Right forelimb (tissue), 1 donor: ENCODE data around the gene PPP1R12B.
"Not testable (repeated sequence)": the region's sequence is repeated elsewhere in the genome, so short reads cannot be mapped to it uniquely, and the experiment has no call there.

ENCODE experiments used
- DNase-seq: peaks from one replicate; pipeline ENCODE4 v3.0.0-alpha.2; 2018

Gene PPP1R12B

DNA sequence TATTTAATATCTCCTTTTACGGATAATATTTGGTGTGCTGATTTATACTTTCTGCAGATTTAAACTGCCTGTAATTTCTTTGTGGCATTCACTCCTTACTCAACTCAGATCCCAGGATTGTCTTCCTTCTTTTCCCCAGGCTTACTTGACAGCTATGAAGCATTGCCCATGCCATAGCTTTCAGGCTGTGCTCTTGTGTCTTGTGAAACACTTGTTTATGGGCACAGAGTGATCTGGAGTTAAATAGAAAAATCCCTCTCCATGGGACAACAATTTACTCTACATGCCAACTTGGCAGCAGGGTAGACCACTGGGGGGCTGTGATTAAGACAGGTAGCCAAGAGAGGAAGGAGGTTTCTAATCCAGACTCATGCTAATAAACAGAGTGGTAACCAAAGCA is 57.4 kb downstream of the PPP1R12B start:
- no peak for DNase-seq

DNA sequence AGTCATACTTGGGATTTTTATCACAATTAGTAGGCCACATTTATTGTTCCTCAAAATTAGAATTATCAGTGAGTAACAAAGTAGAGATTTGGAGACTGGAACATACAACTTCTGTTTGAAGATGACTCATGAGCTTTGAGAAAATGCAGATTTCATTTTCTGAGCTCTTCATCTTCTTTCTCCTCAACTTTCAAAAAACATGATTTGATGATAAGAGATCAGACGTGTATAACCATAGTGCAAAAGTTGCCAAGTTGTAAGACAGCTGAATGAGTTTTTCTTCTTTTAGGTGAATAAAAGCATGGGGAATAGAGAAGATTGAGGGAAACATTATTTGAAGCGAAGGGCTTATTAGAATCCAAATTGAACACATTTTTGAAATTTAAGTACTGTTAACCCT is 58.4 kb downstream of the PPP1R12B start:
- not testable (repeated sequence) for DNase-seq

DNA sequence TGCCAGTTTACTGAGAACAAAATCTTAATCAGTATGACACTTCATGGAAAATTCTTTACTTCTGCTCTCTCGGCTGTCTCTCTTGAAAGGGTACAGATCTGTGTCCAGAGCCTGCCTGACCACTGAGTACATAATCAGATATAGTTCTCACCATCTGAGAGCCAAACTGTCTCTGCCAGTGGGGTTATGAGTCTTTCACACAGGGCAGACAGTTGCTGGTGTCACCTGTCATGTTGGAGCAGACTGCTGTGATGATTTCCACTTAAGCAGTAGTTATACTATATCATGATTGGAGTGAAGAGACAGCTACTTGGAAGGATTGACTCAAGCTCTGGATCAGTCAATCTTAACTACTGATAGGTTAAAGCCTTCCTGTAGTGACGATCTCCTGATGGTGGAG is 58.9 kb downstream of the PPP1R12B start:
- DNase-seq: not testable (repeated sequence)

DNA sequence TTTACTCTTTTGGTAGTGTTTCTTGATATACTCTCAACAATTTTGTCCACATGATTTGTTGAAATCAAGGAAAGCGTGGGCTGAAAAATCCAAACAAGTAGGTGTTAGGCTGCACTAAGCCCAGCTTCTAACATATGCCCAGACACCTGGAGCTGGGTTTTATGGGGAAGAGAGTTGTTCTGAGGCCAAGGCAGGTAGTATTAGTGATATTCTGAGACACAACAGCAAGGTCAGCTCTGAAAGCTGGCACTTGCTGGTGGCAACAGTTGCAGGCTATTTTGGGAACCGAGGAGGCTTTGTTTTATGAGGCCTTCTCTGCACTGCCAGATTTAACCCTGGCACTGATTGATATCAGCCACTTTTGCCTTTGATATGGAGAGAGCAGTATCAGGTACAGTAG is 61.8 kb downstream of the PPP1R12B start:
- DNase-seq: not testable (repeated sequence)

DNA sequence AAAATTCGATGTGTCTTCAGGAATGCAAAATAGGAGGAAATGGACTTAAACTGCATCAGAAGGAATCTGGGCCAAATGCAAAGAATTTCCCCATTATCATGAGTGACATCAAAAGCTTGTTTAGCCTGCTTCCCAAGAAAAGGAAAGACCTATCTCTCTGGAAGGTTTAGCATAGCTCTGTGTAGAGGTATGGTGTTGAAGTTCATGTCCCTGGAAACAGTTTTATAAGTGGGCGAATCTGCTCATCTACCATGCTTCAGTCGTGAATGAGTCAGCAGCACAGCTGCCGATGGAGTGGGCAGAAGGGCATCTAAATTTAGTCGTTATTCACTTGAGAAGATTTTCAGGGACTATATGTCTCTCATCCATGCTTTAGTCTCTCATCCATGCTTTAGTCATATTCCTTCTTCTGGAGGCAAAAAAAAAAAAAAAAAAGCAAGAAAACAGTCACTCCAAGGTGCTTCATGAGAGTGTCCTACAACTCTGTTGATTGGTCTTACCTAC is 62.4 kb downstream of the PPP1R12B start:
- not testable (repeated sequence) for DNase-seq

DNA sequence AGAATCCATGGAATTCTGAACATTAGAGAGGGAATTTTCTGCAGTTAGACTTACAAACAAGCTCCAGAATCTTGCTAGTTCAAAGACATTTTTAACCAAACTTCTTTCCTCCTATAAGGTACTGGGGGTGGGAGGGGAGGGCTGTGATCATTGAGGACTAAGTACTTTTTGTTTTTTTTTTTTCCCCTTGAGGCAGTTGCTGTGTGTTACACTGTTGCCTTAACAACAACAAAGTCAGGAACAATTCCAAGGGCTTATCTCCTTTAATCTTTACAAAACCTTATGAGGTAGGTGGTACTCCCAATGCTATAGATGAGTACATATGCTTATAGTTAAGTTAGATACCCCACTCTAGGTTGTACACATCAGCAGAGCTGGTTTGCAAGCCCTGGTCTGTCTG is 62.9 kb downstream of the PPP1R12B start:
- no peak for DNase-seq

DNA sequence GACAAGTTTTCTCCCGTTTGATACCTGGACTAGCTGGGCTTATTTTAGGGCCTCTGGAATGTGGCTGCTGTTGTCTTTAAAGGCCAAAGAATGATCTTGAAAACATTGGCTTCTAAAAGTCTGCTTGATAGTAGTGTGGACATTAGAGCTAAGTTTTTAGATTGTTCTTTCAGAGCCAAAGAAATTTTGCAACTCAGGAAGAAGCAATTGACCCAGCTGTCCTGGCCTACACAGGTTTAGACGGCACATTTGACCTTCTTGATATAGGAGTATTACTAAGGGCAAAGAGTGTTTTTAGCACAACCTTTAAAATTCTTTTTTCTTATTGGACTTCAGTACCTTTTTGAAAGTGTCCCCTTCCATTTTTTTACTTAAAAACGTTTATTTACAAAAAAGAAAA is 63.9 kb downstream of the PPP1R12B start:
- DNase-seq: not testable (repeated sequence)

DNA sequence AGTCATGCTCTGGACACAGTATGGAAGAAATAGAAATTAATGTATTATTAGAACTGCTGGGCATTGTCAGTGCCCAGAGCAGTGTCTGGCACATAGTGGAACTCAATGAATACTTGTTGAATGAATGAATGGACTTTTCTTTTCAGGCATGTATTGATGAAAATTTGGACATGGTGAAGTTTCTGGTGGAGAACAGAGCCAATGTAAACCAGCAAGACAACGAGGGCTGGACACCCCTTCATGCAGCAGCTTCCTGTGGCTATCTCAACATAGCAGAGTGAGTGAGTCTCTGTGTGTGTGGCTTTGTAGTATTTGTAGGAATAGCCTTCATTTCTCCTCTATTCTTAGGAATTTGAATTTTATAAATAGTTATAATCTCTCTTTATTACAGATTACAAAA is 68.1 kb downstream of the PPP1R12B start:
- DNase-seq: no peak

DNA sequence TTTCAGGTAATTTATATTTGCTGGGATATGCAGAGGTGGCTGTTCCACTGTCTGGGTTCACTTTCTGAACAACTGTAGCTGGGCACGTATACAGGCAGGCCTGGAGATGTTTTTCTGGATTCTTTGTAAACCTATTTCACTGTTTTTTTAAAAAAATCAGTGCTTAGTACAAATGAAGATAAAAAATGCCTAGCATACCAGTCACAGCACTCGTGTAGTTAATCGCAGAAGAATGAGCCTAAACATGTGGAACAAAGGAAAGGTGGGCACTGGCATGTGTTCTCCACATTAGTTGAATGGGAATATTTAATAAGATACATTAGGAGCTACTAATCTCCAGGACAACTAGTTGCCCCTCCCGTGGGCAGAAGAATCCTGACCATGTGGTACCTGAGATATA is 68.6 kb downstream of the PPP1R12B start:
- DNase-seq: not testable (repeated sequence)

DNA sequence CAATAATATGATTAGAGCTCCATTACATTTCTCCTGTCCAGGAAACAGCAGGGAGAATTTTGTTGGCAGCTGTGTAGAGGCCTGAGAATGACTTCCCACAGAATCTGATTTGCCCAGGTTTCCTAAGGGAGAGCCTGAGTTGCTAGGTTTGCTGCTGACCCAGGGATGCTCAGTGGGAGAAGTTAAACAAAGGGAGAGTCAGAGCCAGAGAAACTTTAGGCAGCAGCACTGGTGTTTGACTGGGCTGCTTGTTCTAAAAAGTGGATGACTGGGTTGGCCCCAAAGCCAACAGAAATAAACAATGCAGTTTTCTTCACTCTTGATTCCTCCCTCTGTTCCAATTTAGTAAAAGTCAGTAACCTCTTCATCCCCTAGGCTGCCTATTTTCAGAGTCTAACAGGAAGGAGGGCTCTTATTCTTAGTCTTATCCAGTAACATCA is 69.3 kb downstream of the PPP1R12B start:
- not testable (repeated sequence) for DNase-seq

DNA sequence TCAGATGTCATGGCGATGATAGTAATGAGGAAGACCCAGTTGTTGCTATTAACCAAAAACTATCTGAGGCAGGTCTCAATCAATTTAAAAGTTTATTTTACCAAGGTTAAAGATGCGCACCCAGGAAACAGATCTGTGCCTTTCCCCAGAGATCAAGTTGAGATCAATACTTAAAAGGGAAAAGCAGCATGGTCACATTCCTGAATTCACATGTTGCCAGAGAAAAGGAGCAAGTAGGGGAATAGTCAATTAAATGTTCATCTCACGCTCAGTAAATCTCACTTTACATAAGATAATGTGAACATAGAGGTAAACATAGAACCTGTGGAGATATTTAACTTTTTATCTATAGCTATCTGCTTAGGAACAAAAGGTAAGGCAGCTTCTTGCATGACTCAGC is 71.2 kb downstream of the PPP1R12B start:
- DNase-seq: not testable (repeated sequence)

DNA sequence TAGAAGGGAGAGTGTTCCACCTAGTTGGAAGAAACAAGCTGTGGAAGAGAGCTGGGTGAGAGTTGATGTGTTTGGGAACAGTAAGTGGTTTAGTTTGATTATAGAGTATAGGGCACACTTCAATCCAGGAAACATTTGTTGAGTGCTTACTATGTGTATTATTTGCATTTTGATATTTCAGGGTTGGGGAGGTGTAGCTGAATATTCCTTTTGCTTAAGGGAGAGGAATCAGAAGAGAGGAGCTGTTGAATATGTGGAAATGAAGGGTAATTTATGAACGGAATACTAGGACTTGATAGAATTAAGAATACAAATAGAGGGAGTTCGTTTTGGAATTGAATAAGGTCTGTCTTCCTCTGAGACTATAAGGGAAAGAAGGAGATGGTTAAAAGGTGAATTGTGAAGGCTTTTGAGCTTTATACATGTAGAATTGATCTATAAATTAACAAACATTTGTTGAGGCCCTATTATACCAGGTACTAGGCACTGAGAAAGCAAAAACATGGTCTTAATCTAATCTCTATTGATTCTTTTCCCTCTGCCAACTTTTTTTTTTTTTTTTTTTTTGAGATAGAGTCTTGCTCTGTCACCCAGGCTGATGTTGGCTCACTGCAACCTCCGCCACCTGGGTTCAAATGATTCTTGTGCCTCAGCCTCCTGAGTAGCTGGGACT is 72.1 kb downstream of the PPP1R12B start:
- not testable (repeated sequence) for DNase-seq

DNA sequence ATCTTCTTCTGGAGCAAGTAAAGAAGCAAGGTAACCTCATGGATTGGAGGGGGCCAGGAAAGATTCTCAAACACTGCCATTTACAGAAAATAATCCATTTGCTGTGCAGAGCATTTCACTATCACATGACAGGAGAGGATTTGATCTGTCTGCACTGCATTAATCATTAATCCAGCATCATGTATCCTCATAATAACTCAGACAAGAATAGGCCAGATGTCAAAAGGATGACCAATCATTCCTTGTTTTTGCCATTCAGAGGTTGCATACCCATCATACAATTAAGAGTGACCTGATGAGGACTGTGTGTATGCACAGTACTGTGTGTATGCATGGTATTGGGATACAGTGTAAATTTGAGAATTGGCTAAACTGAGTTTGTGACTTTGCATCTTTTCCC is 74.2 kb downstream of the PPP1R12B start:
- DNase-seq: not testable (repeated sequence)

DNA sequence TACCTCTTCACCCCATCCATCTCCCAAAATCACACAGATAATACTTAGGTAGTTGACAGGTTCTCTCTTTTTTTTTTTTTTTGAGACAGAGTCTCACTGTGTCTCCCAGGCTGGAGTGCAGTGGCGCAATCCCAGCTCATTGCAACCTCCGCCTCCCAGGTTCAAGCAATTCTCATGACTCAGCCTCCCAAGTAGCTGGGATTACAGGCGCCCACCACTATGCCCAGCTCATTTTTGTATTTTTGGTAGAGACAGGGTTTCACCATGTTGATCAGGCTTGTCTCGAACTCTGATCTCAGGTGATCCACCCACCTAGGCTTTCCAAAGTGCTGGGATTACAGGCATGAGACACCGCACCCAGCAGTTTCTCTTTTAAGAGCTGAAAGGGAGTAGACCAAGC is 75.8 kb downstream of the PPP1R12B start:
- not testable (repeated sequence) for DNase-seq

DNA sequence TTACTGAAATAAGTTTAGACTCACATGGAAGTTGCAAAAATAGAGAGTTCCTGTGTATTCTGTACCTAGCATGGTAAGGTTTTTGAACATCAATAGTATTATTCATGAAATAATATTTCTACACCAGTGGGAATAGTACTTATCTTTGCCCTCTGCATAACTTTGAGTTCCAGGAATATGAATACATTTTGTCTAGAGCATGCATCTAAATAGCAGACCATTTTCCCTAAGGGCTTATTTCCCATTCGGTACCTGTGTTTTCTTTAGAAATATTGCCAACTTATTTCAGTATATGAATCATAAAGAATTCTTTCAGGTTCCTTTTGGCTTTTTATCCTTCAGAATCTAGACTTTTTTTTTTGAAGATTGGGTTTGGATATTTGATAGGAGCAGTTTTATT is 81.6 kb downstream of the PPP1R12B start:
- not testable (repeated sequence) for DNase-seq

DNA sequence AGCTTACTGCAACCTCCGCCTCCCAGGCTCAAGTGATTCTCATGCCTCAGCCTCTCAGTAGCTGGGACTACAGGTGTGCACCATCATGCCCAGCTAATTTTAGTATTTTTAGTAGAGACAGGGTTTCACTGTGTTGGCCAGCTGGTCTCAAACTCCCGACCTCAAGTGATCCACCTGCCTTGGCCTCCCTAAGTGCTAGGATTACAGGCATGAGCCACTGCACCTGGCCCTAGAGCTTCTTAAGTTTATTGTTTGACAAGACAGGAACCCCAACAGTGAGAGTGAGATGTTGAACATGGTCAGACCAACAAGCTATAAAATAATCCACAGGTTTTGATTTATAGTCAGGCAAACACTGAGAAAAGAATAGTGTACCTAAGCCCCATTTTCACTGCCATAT is 83.8 kb downstream of the PPP1R12B start:
- DNase-seq: not testable (repeated sequence)

DNA sequence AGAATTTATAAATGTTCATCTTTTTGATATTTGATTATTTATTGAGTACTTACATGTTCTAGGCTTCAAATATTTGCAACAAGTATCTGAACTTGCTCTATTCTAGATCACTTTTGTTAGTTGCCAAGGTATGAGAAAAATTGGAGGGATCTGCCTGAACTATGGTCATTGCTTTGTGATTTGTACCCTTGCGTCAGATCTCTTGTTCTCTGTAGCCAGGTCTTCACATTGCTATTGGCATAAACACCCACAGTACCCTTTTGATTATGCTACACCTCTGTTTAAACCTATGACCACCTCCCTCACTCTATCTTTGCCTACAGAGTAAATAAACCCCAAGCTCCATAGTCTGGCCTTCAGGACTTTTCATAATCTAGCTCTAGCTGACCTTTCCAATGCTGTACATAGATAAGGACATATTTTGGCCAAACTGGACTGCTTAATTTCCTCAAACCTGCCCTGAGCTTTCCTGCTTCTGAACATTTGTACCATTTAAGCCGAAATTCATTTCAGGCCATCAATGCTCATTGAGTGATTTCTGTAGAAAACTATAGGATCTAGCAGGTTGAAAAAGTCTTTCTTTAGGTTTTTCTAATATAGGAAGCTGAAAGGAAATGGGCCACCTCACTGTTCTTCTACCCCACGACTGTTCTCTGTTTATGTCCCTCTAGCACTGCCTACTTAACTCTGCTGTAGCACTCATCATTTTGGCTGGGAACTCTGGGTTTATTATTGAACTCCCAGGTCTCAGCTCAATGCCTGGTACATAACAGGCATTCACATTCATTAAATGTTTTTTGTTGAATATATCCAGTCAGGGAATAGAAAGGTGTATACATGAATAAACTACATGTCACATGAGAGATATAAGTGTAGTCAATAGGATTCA is 84.9 kb downstream of the PPP1R12B start:
- DNase-seq: no peak

DNA sequence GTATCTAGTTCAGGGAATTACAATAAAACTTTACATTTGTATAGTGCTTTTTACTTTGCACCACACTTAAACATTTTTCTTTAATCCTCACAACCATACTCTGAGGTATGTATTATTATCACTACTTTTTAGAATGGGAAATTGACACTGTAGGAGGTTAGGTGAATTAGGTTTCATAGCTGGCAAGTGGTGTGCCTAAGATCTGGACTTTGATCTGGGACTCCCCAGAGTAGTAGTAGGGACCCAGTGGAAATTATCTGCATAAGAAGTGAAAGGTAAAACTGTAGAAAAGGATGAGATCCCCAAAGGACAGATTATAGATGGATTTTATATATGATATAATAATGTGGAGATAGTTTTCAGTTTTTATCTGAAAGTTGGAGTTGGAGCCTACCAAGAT is 85.6 kb downstream of the PPP1R12B start:
- no peak for DNase-seq

DNA sequence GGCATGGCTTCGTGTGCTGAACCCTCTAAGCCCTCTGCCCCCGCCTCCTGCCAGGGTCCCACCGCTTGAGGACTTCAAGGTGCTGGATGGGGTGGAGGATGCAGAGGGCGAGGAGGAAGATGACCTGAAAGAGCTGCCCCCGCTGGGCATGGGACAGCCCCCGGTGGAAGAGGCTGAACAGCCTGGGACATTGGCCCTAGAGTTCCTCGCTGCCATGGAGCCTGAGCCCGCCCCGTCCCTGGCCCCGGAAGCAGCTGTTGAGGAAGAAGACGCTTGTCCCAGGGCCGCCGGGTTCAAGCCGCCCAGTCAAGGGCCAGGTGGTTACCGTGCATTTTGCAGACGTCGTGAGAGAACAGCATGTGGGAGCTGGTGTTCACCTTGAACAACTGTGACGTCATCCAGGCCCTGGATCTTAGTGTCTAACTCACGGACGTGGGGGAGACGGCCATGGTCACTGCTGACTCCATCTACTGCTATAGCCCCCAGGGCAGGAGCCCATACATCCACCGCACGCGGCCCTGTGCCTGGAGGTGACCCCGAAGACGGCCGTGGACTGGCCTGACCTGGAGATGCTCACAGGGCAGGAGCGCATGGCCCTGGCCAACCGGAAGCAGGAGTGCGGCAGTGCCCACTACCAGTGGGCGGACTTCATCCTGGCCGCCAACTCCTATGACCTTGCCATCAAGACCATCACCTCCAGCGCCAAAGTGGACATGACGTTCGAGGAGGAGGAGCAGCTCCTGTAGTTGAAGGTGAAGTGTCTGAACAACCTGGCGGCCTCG is 90.1 kb downstream of the PPP1R12B start:
- DNase-seq: no peak

DNA sequence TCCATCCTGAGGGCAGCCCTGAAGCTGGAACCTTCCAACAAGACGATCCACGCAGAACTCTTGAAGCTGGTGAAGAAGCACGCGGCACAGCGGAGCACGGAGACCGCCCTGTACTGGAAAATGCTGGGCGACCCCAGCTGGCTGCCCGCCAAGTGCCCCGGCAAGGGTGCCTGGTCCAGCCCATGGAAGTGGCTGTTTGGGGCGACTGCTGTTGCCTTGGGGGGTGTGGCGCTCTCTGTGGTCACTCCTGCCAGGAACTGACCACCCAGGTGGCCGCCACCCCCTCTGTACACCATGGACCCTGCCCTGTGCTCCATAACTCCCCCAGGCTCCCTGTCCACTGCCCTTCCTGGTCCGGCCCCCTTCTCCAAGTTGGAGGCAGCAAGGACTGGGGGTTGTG is 90.8 kb downstream of the PPP1R12B start:
- DNase-seq: no peak

DNA sequence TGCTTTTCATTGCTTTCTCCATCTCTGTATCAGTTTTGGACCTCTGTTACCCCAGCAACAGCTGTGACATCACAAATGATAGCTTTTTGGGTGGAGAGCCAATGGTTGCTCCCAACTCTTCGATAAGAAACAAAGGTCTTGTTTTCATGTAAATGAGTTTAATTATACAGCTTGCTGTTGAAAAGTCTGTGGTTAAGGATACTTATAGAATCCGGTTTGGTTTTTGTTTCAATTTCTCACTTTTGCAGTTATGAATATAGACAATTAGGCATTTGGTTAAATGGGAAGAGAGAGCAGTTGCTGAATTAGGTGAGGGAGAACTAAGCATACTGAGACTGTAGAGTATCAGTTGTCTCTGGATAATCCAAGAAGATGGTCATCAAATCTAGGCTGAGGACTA is 99.6 kb downstream of the PPP1R12B start:
- DNase-seq: not testable (repeated sequence)

DNA sequence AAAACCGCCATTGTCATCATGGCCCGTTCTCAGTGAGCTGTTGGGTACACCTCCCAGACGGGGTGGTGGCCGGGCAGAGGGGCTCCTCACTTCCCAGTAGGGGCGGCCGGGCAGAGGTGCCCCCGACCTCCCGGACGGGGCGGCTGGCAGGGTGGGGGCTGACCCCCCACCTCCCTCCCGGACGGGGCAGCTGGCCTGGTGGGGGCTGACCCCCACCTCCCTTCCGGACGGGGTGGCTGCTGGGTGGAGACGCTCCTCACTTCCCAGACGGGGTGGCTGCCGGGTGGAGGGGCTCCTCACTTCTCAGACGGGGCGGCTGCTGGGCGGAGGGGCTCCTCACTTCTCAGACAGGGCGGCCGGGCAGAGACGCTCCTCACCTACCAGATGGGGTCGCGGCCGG is 103.1 kb downstream of the PPP1R12B start:
- not testable (repeated sequence) for DNase-seq

DNA sequence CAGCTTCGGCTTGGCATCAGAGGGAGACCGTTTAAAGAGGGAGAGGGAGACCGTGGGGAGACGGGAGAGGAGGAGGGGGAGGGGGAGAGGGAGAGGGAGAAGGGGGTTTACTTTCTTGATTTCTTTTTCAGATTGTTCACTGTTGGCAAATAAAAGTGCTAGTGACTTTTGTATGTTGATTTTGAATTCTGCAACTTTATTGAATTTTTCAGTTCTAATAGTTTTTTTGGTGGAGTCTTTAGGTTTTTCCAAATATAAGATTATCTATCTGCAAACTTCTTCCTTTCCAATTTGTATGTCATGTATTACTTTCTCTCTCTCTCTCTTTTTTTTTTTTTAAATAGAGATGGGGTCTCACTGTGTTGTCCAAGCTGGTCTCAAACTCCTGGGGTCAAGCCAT is 104.0 kb downstream of the PPP1R12B start:
- DNase-seq: no peak
